ENCODE results near the gene CASS4. TPM values are rescaled to one million over a fixed set of nuclear protein-coding genes. Genes with fewer than 3 reads are reported as not detected.

CASS4 gene
- total RNA-seq, 1 experiment from 2014 or later = 0.15 TPM

DNA sequence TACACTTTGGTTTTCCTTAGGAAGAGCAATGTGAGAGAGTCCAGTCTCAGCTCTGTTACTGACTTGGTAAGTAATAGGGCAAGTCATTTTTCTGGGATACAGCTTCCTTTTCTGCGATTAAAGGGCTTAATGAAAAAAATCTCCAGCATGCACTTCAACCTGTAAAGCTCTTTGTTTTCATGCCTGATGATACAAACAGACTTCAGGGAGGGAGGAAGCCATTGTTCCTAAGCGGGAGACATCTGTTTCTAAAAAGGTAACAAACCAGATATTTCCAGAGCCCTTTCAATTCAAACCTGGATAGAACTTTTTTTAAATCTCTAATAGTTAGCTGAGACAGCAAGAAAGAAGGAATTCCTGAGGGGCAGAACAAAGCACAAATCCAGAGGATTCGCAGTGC lies 5.2 kb upstream of the CASS4 start:
- Histone ChIP-seq H3K4me3 (ENCODE audit: low read depth in 2 of 2, low read length in 2 of 2) (no peak overlapping the region), H3K36me3 (ENCODE audit: control insufficient read depth, insufficient read depth, low read length) (peaks cover 28% of the 10 kb centered on the region), H3K9me3 (ENCODE audit: control insufficient read depth, insufficient read depth, low read depth, low read length) (no peaks in the 10 kb centered on the region), H3K27ac (ENCODE audit: low read length) (no peak overlapping the region), H3K27me3 (ENCODE audit: control insufficient read depth, insufficient read depth, low read length) (no peaks in the 10 kb centered on the region), H3K4me1 (ENCODE audit: control insufficient read depth, insufficient read depth, low read length) (no peaks in the 10 kb centered on the region)
- ATAC-seq (no peak), DNase-seq (ENCODE audit: low read depth, low spot score) (no peak)
- in situ Hi-C loops (cut with HindIII; ENCODE audit: low pct_unique_long_range_greater_than_20kb, low sequenced_read_pairs) (no loop called here), intact Hi-C loops (cut with micrococcal nuclease; ENCODE audit: unreplicated experiment) (loop anchor here (10.0 kb wide), 1 partner anchor 168 kb away; no protein-coding TSS in a partner anchor)
- ChIA-PET CTCF (no interaction called here), POLR2A (no interaction called here)
- no TSS peak for BruUV-seq (replicated peaks)
- TF ChIP-seq POLR2AphosphoS5 (IDR thresholded peaks at IDR 0.05; ENCODE audit: low read depth, low read length) = no peak

DNA sequence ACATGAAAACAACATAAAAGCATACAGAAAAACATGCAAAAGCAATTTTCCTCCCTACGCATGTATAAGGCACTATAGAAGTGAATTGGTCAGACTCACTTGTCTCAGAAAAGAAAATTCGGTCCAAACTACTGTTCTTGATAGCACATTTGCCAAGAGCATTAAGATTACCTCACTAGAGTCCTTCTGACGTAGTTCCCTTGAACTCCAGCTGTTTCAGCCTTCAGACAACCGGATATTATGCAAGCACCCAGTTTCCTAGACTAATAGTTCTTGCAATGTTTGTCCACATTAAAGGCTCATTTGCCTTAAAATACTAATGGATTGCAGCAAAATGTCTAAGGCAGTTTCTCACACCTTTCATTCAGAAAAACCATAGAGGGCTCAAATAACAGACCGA lies 2.5 kb upstream of the CASS4 start:
- CTCF ChIA-PET = no interaction called here
- POLR2A ChIA-PET = no interaction called here
- in situ Hi-C loops (cut with HindIII; ENCODE audit: low pct_unique_long_range_greater_than_20kb, low sequenced_read_pairs) = no loop called here
- Histone ChIP-seq H3K27me3 (ENCODE audit: control insufficient read depth, insufficient read depth, low read length) (no peaks in the 10 kb centered on the region), H3K9me3 (ENCODE audit: control insufficient read depth, insufficient read depth, low read depth, low read length) (no peaks in the 10 kb centered on the region), H3K36me3 (ENCODE audit: control insufficient read depth, insufficient read depth, low read length) (peaks cover 20% of the 10 kb centered on the region; the same call in 1 of the 2 replicates), H3K4me1 (ENCODE audit: control insufficient read depth, insufficient read depth, low read length) (no peaks in the 10 kb centered on the region), H3K4me3 (ENCODE audit: low read depth in 2 of 2, low read length in 2 of 2) (no peak overlapping the region), H3K27ac (ENCODE audit: low read length) (no peak overlapping the region)
- intact Hi-C loops (cut with micrococcal nuclease; ENCODE audit: unreplicated experiment) = loop anchor here (10.0 kb wide), 1 partner anchor 165 kb away; no protein-coding TSS in a partner anchor
- ATAC-seq (no peak), DNase-seq (ENCODE audit: low read depth, low spot score) (no peak)
- BruUV-seq (replicated peaks) = no TSS peak
- TF ChIP-seq, protein P1, sequence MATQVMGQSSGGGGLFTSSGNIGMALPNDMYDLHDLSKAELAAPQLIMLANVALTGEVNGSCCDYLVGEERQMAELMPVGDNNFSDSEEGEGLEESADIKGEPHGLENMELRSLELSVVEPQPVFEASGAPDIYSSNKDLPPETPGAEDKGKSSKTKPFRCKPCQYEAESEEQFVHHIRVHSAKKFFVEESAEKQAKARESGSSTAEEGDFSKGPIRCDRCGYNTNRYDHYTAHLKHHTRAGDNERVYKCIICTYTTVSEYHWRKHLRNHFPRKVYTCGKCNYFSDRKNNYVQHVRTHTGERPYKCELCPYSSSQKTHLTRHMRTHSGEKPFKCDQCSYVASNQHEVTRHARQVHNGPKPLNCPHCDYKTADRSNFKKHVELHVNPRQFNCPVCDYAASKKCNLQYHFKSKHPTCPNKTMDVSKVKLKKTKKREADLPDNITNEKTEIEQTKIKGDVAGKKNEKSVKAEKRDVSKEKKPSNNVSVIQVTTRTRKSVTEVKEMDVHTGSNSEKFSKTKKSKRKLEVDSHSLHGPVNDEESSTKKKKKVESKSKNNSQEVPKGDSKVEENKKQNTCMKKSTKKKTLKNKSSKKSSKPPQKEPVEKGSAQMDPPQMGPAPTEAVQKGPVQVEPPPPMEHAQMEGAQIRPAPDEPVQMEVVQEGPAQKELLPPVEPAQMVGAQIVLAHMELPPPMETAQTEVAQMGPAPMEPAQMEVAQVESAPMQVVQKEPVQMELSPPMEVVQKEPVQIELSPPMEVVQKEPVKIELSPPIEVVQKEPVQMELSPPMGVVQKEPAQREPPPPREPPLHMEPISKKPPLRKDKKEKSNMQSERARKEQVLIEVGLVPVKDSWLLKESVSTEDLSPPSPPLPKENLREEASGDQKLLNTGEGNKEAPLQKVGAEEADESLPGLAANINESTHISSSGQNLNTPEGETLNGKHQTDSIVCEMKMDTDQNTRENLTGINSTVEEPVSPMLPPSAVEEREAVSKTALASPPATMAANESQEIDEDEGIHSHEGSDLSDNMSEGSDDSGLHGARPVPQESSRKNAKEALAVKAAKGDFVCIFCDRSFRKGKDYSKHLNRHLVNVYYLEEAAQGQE (IDR thresholded peaks at IDR 0.05; ENCODE audit: insufficient read depth in 1 of 2, low read depth in 2 of 2, low read length in 1 of 2) = no peak
- no peak for TF ChIP-seq POLR2AphosphoS5 (IDR thresholded peaks at IDR 0.05; ENCODE audit: low read depth, low read length)
- TF ChIP-seq, protein P2, sequence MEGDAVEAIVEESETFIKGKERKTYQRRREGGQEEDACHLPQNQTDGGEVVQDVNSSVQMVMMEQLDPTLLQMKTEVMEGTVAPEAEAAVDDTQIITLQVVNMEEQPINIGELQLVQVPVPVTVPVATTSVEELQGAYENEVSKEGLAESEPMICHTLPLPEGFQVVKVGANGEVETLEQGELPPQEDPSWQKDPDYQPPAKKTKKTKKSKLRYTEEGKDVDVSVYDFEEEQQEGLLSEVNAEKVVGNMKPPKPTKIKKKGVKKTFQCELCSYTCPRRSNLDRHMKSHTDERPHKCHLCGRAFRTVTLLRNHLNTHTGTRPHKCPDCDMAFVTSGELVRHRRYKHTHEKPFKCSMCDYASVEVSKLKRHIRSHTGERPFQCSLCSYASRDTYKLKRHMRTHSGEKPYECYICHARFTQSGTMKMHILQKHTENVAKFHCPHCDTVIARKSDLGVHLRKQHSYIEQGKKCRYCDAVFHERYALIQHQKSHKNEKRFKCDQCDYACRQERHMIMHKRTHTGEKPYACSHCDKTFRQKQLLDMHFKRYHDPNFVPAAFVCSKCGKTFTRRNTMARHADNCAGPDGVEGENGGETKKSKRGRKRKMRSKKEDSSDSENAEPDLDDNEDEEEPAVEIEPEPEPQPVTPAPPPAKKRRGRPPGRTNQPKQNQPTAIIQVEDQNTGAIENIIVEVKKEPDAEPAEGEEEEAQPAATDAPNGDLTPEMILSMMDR (IDR thresholded peaks at IDR 0.05) = no peak
- TF ChIP-seq TCF7L2 (IDR thresholded peaks at IDR 0.05; ENCODE audit: low read depth, low read length) = no peak
- TF ChIP-seq SIN3A (IDR thresholded peaks at IDR 0.05; ENCODE audit: borderline replicate concordance, insufficient read depth, low read depth, low read length) = no peak

DNA sequence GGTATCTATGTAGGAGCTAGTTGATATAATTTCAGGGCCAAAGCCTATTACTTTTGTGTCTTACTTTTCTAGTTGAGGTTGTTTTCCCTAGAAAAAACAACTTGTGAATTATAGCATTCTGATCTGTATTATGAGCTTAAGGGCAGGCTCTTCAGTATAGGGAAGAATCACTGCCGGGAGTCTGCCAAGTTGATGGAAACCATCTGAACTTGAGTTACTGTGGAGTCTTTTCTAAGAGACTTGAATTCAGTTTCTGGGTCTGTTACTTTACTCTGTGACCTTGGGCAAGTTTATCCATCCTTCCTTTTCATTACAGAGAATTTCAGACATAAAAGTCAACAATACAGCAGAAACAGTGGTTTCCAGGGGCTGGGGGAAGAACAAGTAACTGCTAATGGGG lies 2.1 kb upstream of the CASS4 start:
- Histone ChIP-seq H3K4me3 (ENCODE audit: low read depth in 2 of 2, low read length in 2 of 2) (no peak overlapping the region), H3K36me3 (ENCODE audit: control insufficient read depth, insufficient read depth, low read length) (peaks cover 17% of the 10 kb centered on the region; the same call in 1 of the 2 replicates), H3K27me3 (ENCODE audit: control insufficient read depth, insufficient read depth, low read length) (no peaks in the 10 kb centered on the region), H3K4me1 (ENCODE audit: control insufficient read depth, insufficient read depth, low read length) (no peaks in the 10 kb centered on the region), H3K27ac (ENCODE audit: low read length) (no peak overlapping the region), H3K9me3 (ENCODE audit: control insufficient read depth, insufficient read depth, low read depth, low read length) (no peaks in the 10 kb centered on the region)
- no peak for DNase-seq (ENCODE audit: low read depth, low spot score)
- intact Hi-C loops (cut with micrococcal nuclease; ENCODE audit: unreplicated experiment) = loop anchor here (10.0 kb wide), 1 partner anchor 165 kb away; no protein-coding TSS in a partner anchor
- no peak for ATAC-seq
- TF ChIP-seq SIN3A (IDR thresholded peaks at IDR 0.05; ENCODE audit: borderline replicate concordance, insufficient read depth, low read depth, low read length) = no peak
- TF ChIP-seq, protein P2 (IDR thresholded peaks at IDR 0.05) = no peak
- no peak for TF ChIP-seq TCF7L2 (IDR thresholded peaks at IDR 0.05; ENCODE audit: low read depth, low read length)
- TF ChIP-seq, protein P1 (IDR thresholded peaks at IDR 0.05; ENCODE audit: insufficient read depth in 1 of 2, low read depth in 2 of 2, low read length in 1 of 2) = no peak
- no peak for TF ChIP-seq POLR2AphosphoS5 (IDR thresholded peaks at IDR 0.05; ENCODE audit: low read depth, low read length)
- ChIA-PET CTCF (no interaction called here), POLR2A (interaction anchor here (0.7 kb wide), 1 partner anchor 14 kb away, joined by 4 read pairs; no protein-coding TSS in a partner anchor)
- in situ Hi-C loops (cut with HindIII; ENCODE audit: low pct_unique_long_range_greater_than_20kb, low sequenced_read_pairs) = no loop called here
- BruUV-seq (replicated peaks) = no TSS peak

Measured in Panc1 (cell line).